Spleen (tissue), 11 donors: ENCODE measurements around the gene LGI4. TPM values are rescaled to one million over a fixed set of nuclear protein-coding genes. Genes with fewer than 3 reads are reported as not detected.

Experiments
- DNase-seq: peaks from one replicate; pipeline ENCODE4 v3.0.0-alpha.2; 2020
- H3K27ac ChIP-seq, 8 donors: fragments of 200-600 bp; sonication (generic) in 7 of 8; 1 replicate in 4 of 8; 2 replicates in 4 of 8; pipeline versions ENCODE4 v1.5.0 to v1.8.0; 2016 to 2021; ENCODE audit warnings: inconsistent platforms in 4 of 8, mild to moderate bottlenecking in 4 of 8, moderate library complexity in 1 of 8
- H3K27me3 ChIP-seq, 7 donors: fragments of 200-600 bp; sonication (generic) in 6 of 7; replicated peaks in 1 of 7; 1 replicate in 4 of 7; 2 replicates in 3 of 7; pipeline versions ENCODE4 v1.5.0 to v1.8.0; 2016 to 2021; ENCODE audit warnings: inconsistent platforms in 3 of 7, mild to moderate bottlenecking in 1 of 7
- H3K36me3 ChIP-seq, 6 donors: fragments of 200-600 bp; sonication (generic) in 5 of 6; 1 replicate in 4 of 6; 2 replicates in 2 of 6; pipeline versions ENCODE4 v1.5.0 to v1.8.0; 2016 to 2021; ENCODE audit warnings: inconsistent platforms in 2 of 6
- H3K4me1 ChIP-seq, 6 donors: fragments of 200-600 bp; sonication (generic) in 5 of 6; 1 replicate in 3 of 6; 2 replicates in 3 of 6; pipeline versions ENCODE4 v1.5.0 to v1.8.0; 2016 to 2021; ENCODE audit warnings: inconsistent platforms in 3 of 6
- H3K4me3 ChIP-seq, 8 donors: fragments of 200-600 bp; sonication (generic) in 7 of 8; 1 replicate in 4 of 8; 2 replicates in 4 of 8; pipeline versions ENCODE4 v1.5.0 to v1.8.0; 2016 to 2021; ENCODE audit warnings: inconsistent platforms in 4 of 8, mild to moderate bottlenecking in 4 of 8, moderate library complexity in 2 of 8
- H3K9me3 ChIP-seq, 8 donors: fragments of 200-600 bp; sonication (generic) in 7 of 8; 1 replicate in 4 of 8; 2 replicates in 4 of 8; pipeline versions ENCODE4 v1.5.0 to v1.8.0; 2016 to 2021; ENCODE audit warnings: inconsistent platforms in 4 of 8
- POLR2A ChIP-seq, 3 donors: fragments of 450-650 bp; IDR thresholded peaks; one replicate each; pipeline ENCODE4 v1.5.1; 2017; ENCODE audit warnings: antibody characterized with exemption in 3 of 3, mild to moderate bottlenecking in 1 of 3
- POLR2AphosphoS5 ChIP-seq, 3 donors: sonication (generic); formaldehyde crosslinking; IDR thresholded peaks; one replicate each; pipeline ENCODE4 v1.5.1; 2017; ENCODE audit warnings: antibody characterized with exemption in 3 of 3
- WGBS, 5 donors: extraction: QIAGEN DNeasy Blood & Tissue Kit in 3 of 5; methylation state at CpG; one replicate each; pipeline versions ENCODE4 v1.1.5 to v1.1.7; 2013 to 2018; 5-methylcytosine and 5-hydroxymethylcytosine counted together
- intact Hi-C: fragments of 100-400 bp; cut with DNase I; formaldehyde crosslinking; loops from one replicate; pipeline ENCODE4 v1.15.0; 2023; ENCODE audit warnings: low total_unique reads
- polyA plus RNA-seq, 3 donors: library from polyadenylated mRNA; stranded (reverse); fragments of 200-250 nt; gene quantifications; one replicate each; pipeline ENCODE4 v1.2.1, GENCODE V29; 2013
- total RNA-seq, 7 donors: library from RNA; depleted of rRNA in 3 of 7; stranded (reverse); fragments of >200 nt in 3 of 7; fragmentation: NEBNext Ultra II Directional in 4 of 7; extraction: Animal tissue kit (Norgen Biotek cat#: 25700) in 4 of 7; gene quantifications; one replicate each; pipeline versions ENCODE4 v1.1.0 to v1.2.1, GENCODE V29; 2016 to 2021
- TF ChIP-seq, protein P1 (sequence below), 11 experiments: fragments of 200-600 bp in 7 of 11; fragments of 450-650 bp in 4 of 11; sonication (generic) in 4 of 11; IDR thresholded peaks in 8 of 11; conservative IDR thresholded peaks in 3 of 11; 1 replicate in 7 of 11; 2 replicates in 4 of 11; pipeline versions ENCODE4 v1.4.0 to v1.8.0; 2016 to 2021; ENCODE audit warnings: antibody characterized with exemption in 11 of 11, inconsistent platforms in 4 of 11, mild to moderate bottlenecking in 1 of 11
- donor health status: healthy with polysubstance abuse.
- donor health status: DM: no; HTN: no; CAD: no; lungs with moderate emphysema.
- donor health status: DM: no; HTN: no; CAD: no.
- donor health status: Bipolar disorder and iron deficiency.
- donor health status: healthy.
- donor health status: DM: no; HTN: no; CAD: no.
- donor health status: DM: yes; HTN: yes; CAD: no.

The LGI4 gene
- total and polyA plus RNA-seq, 10 donors = 0.68 to 9.7 (median 1.6) TPM; not detected in 1

DNA sequence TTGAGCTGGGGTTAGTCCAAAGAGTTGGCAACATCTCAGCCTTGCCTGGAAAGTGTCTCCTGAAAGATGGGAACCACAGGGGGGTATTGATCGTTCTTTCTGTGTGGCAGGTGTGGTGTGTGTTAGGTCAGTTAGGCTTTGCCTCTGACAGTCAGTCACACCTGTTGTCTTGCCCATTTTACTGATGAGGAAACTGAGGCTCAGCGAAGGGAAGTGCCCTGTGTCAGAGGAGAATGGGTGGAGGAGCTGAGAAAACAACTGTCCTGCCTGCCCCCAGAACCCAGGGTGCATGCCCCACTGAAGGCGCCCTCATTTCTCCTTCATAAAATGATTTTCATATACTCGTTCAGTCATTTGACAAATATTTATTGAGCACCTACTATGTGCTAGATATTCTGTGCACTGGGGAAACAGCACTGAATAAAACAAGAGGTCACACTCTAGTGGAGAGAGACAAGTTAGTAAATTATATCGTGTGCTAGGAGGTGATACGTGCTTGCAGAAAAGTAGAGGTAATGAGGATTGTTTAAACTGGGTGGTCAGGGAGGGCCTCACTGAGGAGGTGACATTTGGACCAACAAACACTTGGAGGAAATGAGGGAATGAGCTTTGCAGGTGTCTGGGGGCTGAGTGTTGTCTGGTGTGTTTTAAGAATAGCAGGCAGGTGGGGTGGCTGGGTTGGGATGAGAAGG is 21.3 kb upstream of the LGI4 start:
- peak overlapping the region in 5 of 8 donors; percentile 86 to 98 (median 91) for H3K27ac ChIP-seq

DNA sequence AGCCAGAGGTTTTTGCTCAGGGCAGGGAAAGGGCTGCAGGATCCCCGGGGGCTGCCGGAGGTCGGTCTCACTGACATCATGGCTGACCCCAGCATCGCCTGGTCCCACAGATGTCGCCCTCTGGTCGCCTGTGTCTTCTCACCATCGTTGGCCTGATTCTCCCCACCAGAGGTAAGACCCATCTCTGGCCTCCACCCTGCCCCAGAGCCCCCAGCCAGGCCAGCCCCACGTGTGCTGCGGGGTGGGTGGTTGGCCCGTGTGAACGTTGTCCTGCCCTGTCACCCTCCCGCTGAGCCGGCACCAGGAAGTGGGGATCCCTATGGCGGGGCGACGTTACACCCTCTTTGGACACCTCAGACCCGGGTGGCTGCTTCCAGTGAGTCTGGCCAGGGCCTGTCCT is 20.6 kb upstream of the LGI4 start:
- intact Hi-C loops = loop anchor here (10.0 kb wide), 1 partner anchor 49 kb away; no protein-coding TSS in a partner anchor
- WGBS, 5 donors = 5 to 9% (median 5%) methylated on average over 13 to 17 of the region's 17 CpGs; no CpG with 5 or more reads in 1 of the 5 donors
- DNase-seq = no peak
- peaks cover 0 to 6% (median 0%) of the 10 kb centered on the region in 7 donors for H3K27me3 ChIP-seq
- H3K9me3 ChIP-seq = no peaks in the 10 kb centered on the region
- peak overlapping the region; percentile 56 to 92 (median 72) for H3K4me3 ChIP-seq
- peaks cover 5 to 42% (median 35%) of the 10 kb centered on the region in 6 donors for H3K36me3 ChIP-seq
- TF ChIP-seq POLR2A (IDR thresholded peaks at IDR 0.05) = no peak
- TF ChIP-seq POLR2AphosphoS5 (IDR thresholded peaks at IDR 0.05) = peak in 1 of 3 donors; percentile 47
- TF ChIP-seq, protein P1, sequence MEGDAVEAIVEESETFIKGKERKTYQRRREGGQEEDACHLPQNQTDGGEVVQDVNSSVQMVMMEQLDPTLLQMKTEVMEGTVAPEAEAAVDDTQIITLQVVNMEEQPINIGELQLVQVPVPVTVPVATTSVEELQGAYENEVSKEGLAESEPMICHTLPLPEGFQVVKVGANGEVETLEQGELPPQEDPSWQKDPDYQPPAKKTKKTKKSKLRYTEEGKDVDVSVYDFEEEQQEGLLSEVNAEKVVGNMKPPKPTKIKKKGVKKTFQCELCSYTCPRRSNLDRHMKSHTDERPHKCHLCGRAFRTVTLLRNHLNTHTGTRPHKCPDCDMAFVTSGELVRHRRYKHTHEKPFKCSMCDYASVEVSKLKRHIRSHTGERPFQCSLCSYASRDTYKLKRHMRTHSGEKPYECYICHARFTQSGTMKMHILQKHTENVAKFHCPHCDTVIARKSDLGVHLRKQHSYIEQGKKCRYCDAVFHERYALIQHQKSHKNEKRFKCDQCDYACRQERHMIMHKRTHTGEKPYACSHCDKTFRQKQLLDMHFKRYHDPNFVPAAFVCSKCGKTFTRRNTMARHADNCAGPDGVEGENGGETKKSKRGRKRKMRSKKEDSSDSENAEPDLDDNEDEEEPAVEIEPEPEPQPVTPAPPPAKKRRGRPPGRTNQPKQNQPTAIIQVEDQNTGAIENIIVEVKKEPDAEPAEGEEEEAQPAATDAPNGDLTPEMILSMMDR (IDR thresholded peaks at IDR 0.05 in 8 of 11, conservative IDR thresholded peaks at IDR 0.05 in 3 of 11) = peak in 2 of 11 experiments; percentile 7 to 27
- peak overlapping the region; percentile 77 to 98 (median 89) for H3K27ac ChIP-seq
- peaks cover 5 to 58% (median 36%) of the 10 kb centered on the region in 6 donors for H3K4me1 ChIP-seq

More for the DNA sequence above, 21.3 kb upstream of the LGI4 start:
- Histone ChIP-seq H3K36me3 (peaks cover 5 to 49% (median 40%) of the 10 kb centered on the region in 6 donors), H3K27me3 (peaks cover 0 to 6% (median 0%) of the 10 kb centered on the region in 7 donors), H3K9me3 (no peaks in the 10 kb centered on the region), H3K4me3 (peak overlapping the region; percentile 56 to 92 (median 72)), H3K4me1 (peaks cover 5 to 58% (median 36%) of the 10 kb centered on the region in 6 donors)
- DNase-seq = no peak
- intact Hi-C loops = loop anchor here (10.0 kb wide), 1 partner anchor 49 kb away; no protein-coding TSS in a partner anchor
- TF ChIP-seq, protein P1 (IDR thresholded peaks at IDR 0.05 in 8 of 11, conservative IDR thresholded peaks at IDR 0.05 in 3 of 11) = no peak
- TF ChIP-seq POLR2A (IDR thresholded peaks at IDR 0.05) (no peak), POLR2AphosphoS5 (IDR thresholded peaks at IDR 0.05) (no peak)
- 88 to 96% (median 88%) methylated on average over 6 of the region's 6 CpGs for WGBS, 5 donors

DNA sequence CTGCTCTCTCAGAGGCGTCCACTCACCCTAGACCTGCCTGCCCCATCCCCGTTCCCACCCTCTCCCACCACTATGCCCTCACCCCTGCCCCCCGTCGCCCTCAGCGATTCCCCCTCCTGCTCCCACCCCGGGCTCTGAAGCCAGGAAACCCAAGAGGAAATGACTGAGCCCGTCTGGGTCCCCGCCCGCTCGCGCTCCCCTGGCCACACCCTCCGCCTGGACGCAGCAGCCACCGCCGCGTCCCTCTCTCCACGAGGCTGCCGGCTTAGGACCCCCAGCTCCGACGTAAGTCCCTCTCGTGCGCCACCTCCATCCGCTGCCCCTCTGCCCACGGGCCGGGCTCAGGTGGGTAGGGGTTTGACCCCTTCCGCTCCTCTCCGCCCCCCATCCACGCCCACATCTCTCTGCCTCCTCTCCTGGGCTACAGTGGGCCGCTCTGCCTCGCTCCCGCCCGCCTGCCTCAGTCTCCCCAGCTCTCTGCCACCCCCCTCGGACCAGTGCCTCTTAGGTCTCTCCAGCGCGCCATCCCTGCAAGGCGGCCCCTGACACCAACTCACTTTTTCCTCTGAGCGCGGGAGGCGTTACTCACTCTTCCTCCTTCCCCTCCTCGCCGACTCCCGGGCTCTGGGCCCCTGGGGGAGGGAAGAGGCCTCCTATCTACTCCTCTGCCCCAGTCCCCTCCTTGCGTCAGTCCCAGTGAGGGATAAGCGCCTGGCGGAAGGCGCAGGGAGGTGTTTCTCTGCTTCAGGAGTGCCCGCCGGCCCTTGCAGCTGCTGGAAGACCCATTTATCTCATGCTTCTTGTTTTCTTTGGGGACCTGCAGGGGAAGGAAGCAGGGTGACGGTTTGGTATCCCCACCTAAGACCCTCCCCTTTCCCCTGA is 19.9 kb upstream of the LGI4 start, which contains the start of gene FXYD5:
TSS of gene FXYD5 (plus strand) at position 211 of the 882 bp plus-strand sequence. CDS start 816 bp downstream, outside the sequence.
- 0 to 1% (median 1%) methylated on average over 43 to 49 of the region's 49 CpGs for WGBS, 5 donors
- Histone ChIP-seq H3K27ac (peak within 1 kb of the TSS; percentile 77 to 98 (median 89)), H3K4me1 (peaks cover 5 to 58% (median 36%) of the 10 kb centered on the region in 6 donors), H3K27me3 (peaks cover 0 to 6% (median 0%) of the 10 kb centered on the region in 7 donors), H3K36me3 (peaks cover 5 to 35% (median 28%) of the 10 kb centered on the region in 6 donors), H3K9me3 (no peaks in the 10 kb centered on the region), H3K4me3 (peak within 1 kb of the TSS; percentile 56 to 92 (median 72))
- intact Hi-C loops = loop anchor here (5.0 to 10.0 kb wide), 2 partner anchors 50 to 113 kb away; partner anchors contain the start of gene USF2
- peak; percentile 95 for DNase-seq
- no peak for TF ChIP-seq POLR2A (IDR thresholded peaks at IDR 0.05)
- TF ChIP-seq POLR2AphosphoS5 (IDR thresholded peaks at IDR 0.05) = peak; percentile 80 to 93 (median 89)
- TF ChIP-seq, protein P1 (IDR thresholded peaks at IDR 0.05 in 8 of 11, conservative IDR thresholded peaks at IDR 0.05 in 3 of 11) = peak in 4 of 11 experiments; percentile 12 to 19 (median 16)
